SK-N-SH treated with all-trans-retinoic acid at 6 μM for 48 hours (cell line): Measurements from ENCODE around the gene JDP2.

Source experiments
- ATAC-seq: fragments of 200-7000 bp; cut with Tn5 transposase; 3 replicates; pipeline ENCODE4 v1.9.1; 2020; ENCODE audit warnings: mild to moderate bottlenecking, moderate library complexity
- BACH2 ChIP-seq: fragments of 250-450 bp; sonication (Bioruptor Pico); IDR thresholded peaks from 2 replicates; pipeline ENCODE4 v1.9.0; 2021; ENCODE audit warnings: mild to moderate bottlenecking, borderline replicate concordance
- CREB5 ChIP-seq: fragments of 250-450 bp; sonication (Bioruptor Pico); IDR thresholded peaks from 2 replicates; pipeline ENCODE4 v1.5.1; 2020; ENCODE audit warnings: low read depth, mild to moderate bottlenecking, moderate library complexity
- CSDC2 ChIP-seq: fragments of 250-450 bp; sonication (Bioruptor Pico); IDR thresholded peaks from 2 replicates; pipeline ENCODE4 v1.5.0; 2020; ENCODE audit warnings: mild to moderate bottlenecking, moderate library complexity
- CSRNP3 ChIP-seq: fragments of 250-450 bp; sonication (Bioruptor Pico); IDR thresholded peaks from 2 replicates; pipeline ENCODE4 v1.5.1; 2021; ENCODE audit warnings: mild to moderate bottlenecking, moderate library complexity
- ESRRG ChIP-seq: fragments of 250-450 bp; sonication (Bioruptor Pico); IDR thresholded peaks from 2 replicates; pipeline ENCODE4 v1.6.1; 2021; ENCODE audit warnings: mild to moderate bottlenecking
- ISL1 ChIP-seq: fragments of 250-450 bp; sonication (Bioruptor Pico); IDR thresholded peaks from 2 replicates; pipeline ENCODE4 v2.1.2; 2022; ENCODE audit warnings: mild to moderate bottlenecking, moderate library complexity
- OSR1 ChIP-seq: fragments of 250-450 bp; sonication (Bioruptor Pico); IDR thresholded peaks from 2 replicates; pipeline ENCODE4 v1.8.0; 2022; ENCODE audit warnings: moderate library complexity, mild to moderate bottlenecking, inconsistent platforms
- PATZ1 ChIP-seq: fragments of 250-450 bp; sonication (Bioruptor Pico); IDR thresholded peaks from 2 replicates; pipeline ENCODE4 v1.8.0; 2020; ENCODE audit warnings: mild to moderate bottlenecking, moderate library complexity, borderline replicate concordance
- POU6F1 ChIP-seq: fragments of 250-450 bp; sonication (Bioruptor Pico); IDR thresholded peaks from 2 replicates; pipeline ENCODE4 v1.8.0; 2021; ENCODE audit warnings: low read depth, mild to moderate bottlenecking, moderate library complexity, borderline replicate concordance
- PPARA ChIP-seq: fragments of 250-450 bp; sonication (Bioruptor Pico); IDR thresholded peaks from 2 replicates; pipeline ENCODE4 v1.5.0; 2020; ENCODE audit warnings: mild to moderate bottlenecking, borderline replicate concordance
- RARB ChIP-seq: fragments of 250-450 bp; sonication (Bioruptor Pico); IDR thresholded peaks from 2 replicates; pipeline ENCODE4 v1.8.0; 2021; ENCODE audit warnings: mild to moderate bottlenecking, moderate library complexity
- TCF4 ChIP-seq: fragments of 250-450 bp; sonication (Bioruptor Pico); IDR thresholded peaks from 2 replicates; pipeline ENCODE4 v1.8.0; 2021; ENCODE audit warnings: mild to moderate bottlenecking, moderate library complexity, borderline replicate concordance
- TOX ChIP-seq: fragments of 250-450 bp; sonication (Bioruptor Pico); IDR thresholded peaks from 2 replicates; pipeline ENCODE4 v1.8.0; 2021; ENCODE audit warnings: mild to moderate bottlenecking, moderate library complexity, borderline replicate concordance
- TSHZ2 ChIP-seq: fragments of 250-450 bp; sonication (Bioruptor Pico); IDR thresholded peaks from 2 replicates; pipeline ENCODE4 v1.5.0; 2020; ENCODE audit warnings: mild to moderate bottlenecking, moderate library complexity
- ZFP3 ChIP-seq: fragments of 250-450 bp; sonication (Bioruptor Pico); IDR thresholded peaks from 2 replicates; pipeline ENCODE4 v1.5.0; 2020; ENCODE audit warnings: mild to moderate bottlenecking, moderate library complexity
- ZFP30 ChIP-seq: fragments of 450-650 bp; formaldehyde crosslinking; IDR thresholded peaks from 2 replicates; pipeline ENCODE4 v1.5.0; 2022; ENCODE audit warnings: mild to moderate bottlenecking, moderate library complexity
- ZNF565 ChIP-seq: fragments of 450-650 bp; formaldehyde crosslinking; conservative IDR thresholded peaks from 2 replicates; pipeline ENCODE4 v1.5.0; 2020; ENCODE audit warnings: low read depth, mild to moderate bottlenecking, moderate library complexity
- ZNF70 ChIP-seq: fragments of 450-650 bp; formaldehyde crosslinking; IDR thresholded peaks from 2 replicates; pipeline ENCODE4 v1.5.0; 2020; ENCODE audit warnings: mild to moderate bottlenecking, moderate library complexity
- ZNF8 ChIP-seq: fragments of 450-650 bp; formaldehyde crosslinking; IDR thresholded peaks from 2 replicates; pipeline ENCODE4 v1.5.0; 2020; ENCODE audit warnings: mild to moderate bottlenecking, moderate library complexity

The JDP2 gene

DNA sequence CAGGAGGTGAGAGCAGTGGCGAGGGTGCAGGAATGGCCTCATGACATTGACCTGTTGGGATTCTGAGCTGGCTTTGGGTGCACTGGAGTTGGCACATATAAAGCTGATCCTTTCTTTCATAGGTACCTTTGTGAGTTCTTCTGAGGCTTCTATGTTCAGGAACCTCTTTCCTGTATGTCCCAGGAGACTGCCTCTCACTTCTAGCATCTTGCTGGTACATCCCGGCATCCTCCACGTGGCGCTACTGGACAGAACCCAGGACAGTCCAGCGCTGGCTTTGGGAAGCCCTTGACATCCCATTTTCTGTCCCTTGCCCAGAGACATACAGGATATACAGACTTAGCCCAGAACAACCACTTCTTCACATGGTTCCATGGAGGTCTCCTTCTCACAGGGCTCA lies 50.1 kb downstream of the JDP2 start:
- ATAC-seq: no peak
- TF ChIP-seq ZNF565 (CRISPR knock-in tag): no peak
- no peak for TF ChIP-seq RARB
- no peak for TF ChIP-seq POU6F1 (CRISPR knock-in tag)
- TF ChIP-seq CSRNP3: no peak
- no peak for TF ChIP-seq TSHZ2 (CRISPR knock-in tag)
- TF ChIP-seq ISL1 (CRISPR knock-in tag): no peak
- no peak for TF ChIP-seq TOX (CRISPR knock-in tag)
- no peak for TF ChIP-seq CSDC2 (CRISPR knock-in tag)
- no peak for TF ChIP-seq PATZ1 (CRISPR knock-in tag)
- TF ChIP-seq ESRRG (CRISPR knock-in tag): no peak
- no peak for TF ChIP-seq OSR1 (CRISPR knock-in tag)
- no peak for TF ChIP-seq ZNF8 (CRISPR knock-in tag)
- TF ChIP-seq CREB5 (CRISPR knock-in tag): no peak
- TF ChIP-seq TCF4 (CRISPR knock-in tag): no peak

- ATAC-seq: no peak
- TF ChIP-seq PATZ1 (CRISPR knock-in tag): no peak
- TF ChIP-seq ZFP3 (CRISPR knock-in tag): no peak
- TF ChIP-seq ZFP30 (CRISPR knock-in tag): no peak
- no peak for TF ChIP-seq ZNF70
- no peak for TF ChIP-seq ISL1 (CRISPR knock-in tag)
- TF ChIP-seq OSR1 (CRISPR knock-in tag): no peak
- TF ChIP-seq BACH2 (CRISPR knock-in tag): no peak
- no peak for TF ChIP-seq CREB5 (CRISPR knock-in tag)
- TF ChIP-seq PPARA (CRISPR knock-in tag): no peak
- TF ChIP-seq TOX (CRISPR knock-in tag): no peak
- TF ChIP-seq CSDC2 (CRISPR knock-in tag): no peak
- TF ChIP-seq, all 23 proteins: peak for 0
Observed at GRCh38 chr14:75479770-75480600, 52.2 kb downstream of the JDP2 start.
